Parathyroid adenoma (tissue), 2 donors: ENCODE results near the gene STK11IP.

ENCODE experiments used
- H2AFZ ChIP-seq: fragments of 300-600 bp; sonication (generic); one replicate; pipeline ENCODE4 v1.7.0; 2017; ENCODE audit warnings: antibody characterized with exemption, mild to moderate bottlenecking
- H3K27ac ChIP-seq: fragments of 300-600 bp; sonication (generic); one replicate; pipeline ENCODE4 v1.7.0; 2017
- H3K27me3 ChIP-seq: fragments of 300-600 bp; sonication (generic); one replicate; pipeline ENCODE4 v1.7.0; 2017; ENCODE audit warnings: low read length; ENCODE audit not compliant: control insufficient read depth, insufficient read depth
- H3K36me3 ChIP-seq: fragments of 300-600 bp; sonication (generic); one replicate; pipeline ENCODE4 v1.7.0; 2017; ENCODE audit warnings: low read length; ENCODE audit not compliant: control insufficient read depth, insufficient read depth
- H3K4me1 ChIP-seq: fragments of 300-600 bp; sonication (generic); one replicate; pipeline ENCODE4 v1.7.0; 2017; ENCODE audit warnings: control low read depth
- H3K4me2 ChIP-seq: fragments of 300-600 bp; sonication (generic); one replicate; pipeline ENCODE4 v1.7.0; 2017; ENCODE audit warnings: low read length
- H3K4me3 ChIP-seq: fragments of 300-600 bp; sonication (generic); one replicate; pipeline ENCODE4 v1.7.0; 2017; ENCODE audit warnings: low read depth, low read length
- H3K79me2 ChIP-seq: fragments of 300-600 bp; sonication (generic); one replicate; pipeline ENCODE4 v1.7.0; 2017; ENCODE audit warnings: control low read depth
- H3K9ac ChIP-seq: fragments of 300-600 bp; sonication (generic); one replicate; pipeline ENCODE4 v1.7.0; 2017; ENCODE audit warnings: mild to moderate bottlenecking
- H3K9me3 ChIP-seq: fragments of 300-600 bp; sonication (generic); one replicate; pipeline ENCODE4 v1.7.0; 2017; ENCODE audit warnings: low read length; ENCODE audit not compliant: control insufficient read depth
- TF ChIP-seq, protein P1 (sequence below): fragments of 300-600 bp; sonication (generic); IDR thresholded peaks from one replicate; pipeline ENCODE4 v1.7.0; 2017; ENCODE audit warnings: antibody characterized with exemption, mild to moderate bottlenecking
- donor health status: primary hyperparathyroidism.

STK11IP gene

DNA sequence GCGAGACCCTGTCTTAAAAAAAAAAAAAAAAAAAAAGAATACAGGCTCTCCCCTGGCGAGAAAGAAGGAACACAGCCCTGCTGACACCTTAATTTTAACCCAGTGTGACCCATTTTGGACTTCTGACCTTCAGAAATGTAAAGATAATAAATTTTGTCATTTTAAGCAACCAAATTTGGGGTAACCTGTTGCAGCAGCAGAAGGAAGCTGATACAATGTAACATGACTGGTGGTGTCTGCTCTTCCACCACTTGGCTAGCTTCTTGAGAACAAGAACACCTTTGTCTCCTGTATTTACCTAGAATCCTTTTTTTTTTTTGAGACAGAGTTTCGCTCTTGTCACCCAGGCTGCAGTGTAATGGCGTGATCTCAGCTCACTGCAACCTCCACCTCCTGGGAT is 6.6 kb upstream of the STK11IP start:
- TF ChIP-seq, protein P1, sequence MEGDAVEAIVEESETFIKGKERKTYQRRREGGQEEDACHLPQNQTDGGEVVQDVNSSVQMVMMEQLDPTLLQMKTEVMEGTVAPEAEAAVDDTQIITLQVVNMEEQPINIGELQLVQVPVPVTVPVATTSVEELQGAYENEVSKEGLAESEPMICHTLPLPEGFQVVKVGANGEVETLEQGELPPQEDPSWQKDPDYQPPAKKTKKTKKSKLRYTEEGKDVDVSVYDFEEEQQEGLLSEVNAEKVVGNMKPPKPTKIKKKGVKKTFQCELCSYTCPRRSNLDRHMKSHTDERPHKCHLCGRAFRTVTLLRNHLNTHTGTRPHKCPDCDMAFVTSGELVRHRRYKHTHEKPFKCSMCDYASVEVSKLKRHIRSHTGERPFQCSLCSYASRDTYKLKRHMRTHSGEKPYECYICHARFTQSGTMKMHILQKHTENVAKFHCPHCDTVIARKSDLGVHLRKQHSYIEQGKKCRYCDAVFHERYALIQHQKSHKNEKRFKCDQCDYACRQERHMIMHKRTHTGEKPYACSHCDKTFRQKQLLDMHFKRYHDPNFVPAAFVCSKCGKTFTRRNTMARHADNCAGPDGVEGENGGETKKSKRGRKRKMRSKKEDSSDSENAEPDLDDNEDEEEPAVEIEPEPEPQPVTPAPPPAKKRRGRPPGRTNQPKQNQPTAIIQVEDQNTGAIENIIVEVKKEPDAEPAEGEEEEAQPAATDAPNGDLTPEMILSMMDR, result no peak
- Histone ChIP-seq H3K4me2 (no peak overlapping the region), H3K27me3 (no peaks in the 10 kb centered on the region), H2AFZ (no peak overlapping the region), H3K4me3 (no peak overlapping the region), H3K27ac (no peak overlapping the region), H3K4me1 (no peaks in the 10 kb centered on the region), H3K9ac (no peak overlapping the region), H3K36me3 (no peaks in the 10 kb centered on the region), H3K79me2 (no peaks in the 10 kb centered on the region), H3K9me3 (no peaks in the 10 kb centered on the region)

DNA sequence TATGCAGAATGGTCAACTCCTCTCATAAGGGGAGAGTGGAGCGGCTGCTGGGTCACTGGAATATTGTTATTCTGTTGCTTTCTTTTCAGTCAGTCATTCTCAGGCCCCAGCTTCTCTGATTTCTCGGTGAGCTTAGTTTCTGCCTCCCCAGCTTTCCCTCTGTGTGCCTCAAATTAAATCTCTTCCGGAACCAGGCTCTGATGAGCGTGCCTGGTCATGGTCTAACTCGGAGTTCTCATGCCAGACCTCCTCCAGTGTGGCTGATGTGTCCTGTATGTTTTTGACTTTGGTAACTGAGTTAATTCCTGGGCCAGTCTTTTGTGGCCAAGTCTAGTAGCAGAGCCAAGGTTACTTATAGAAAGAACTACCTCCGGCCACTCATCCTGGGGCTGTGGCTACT is 4.9 kb upstream of the STK11IP start:
- Histone ChIP-seq H3K9me3 (no peaks in the 10 kb centered on the region), H3K27ac (no peak overlapping the region)

DNA sequence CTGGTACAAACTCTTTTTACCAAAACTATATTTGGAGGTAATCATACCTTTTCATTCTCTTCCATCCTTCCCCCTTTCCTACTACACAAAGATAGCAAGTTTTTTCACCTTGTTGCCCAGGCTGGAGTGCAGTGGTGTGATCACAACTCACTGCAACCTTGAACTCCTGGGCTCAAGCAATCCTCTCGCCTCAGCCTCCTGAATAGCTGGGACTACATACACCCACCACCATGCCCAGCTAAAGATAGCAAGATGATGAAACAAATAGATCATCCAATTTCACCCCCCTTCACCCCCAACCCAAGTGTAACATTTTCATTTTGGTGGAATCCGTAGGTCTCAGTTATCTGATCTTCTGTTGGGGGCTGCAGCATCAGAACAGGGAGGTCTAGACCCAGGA is 4.5 kb upstream of the STK11IP start:
- TF ChIP-seq, protein P1, result no peak
- Histone ChIP-seq H3K9ac (no peak overlapping the region), H2AFZ (no peak overlapping the region), H3K36me3 (no peaks in the 10 kb centered on the region), H3K4me3 (no peak overlapping the region), H3K27ac (no peak overlapping the region), H3K79me2 (no peaks in the 10 kb centered on the region), H3K4me1 (peaks cover 5% of the 10 kb centered on the region), H3K27me3 (no peaks in the 10 kb centered on the region), H3K4me2 (no peak overlapping the region), H3K9me3 (no peaks in the 10 kb centered on the region)

More for the DNA sequence above, 4.9 kb upstream of the STK11IP start:
- TF ChIP-seq, protein P1, result no peak
- Histone ChIP-seq H3K4me3 (no peak overlapping the region), H3K4me1 (peaks cover 5% of the 10 kb centered on the region), H3K4me2 (no peak overlapping the region), H3K36me3 (no peaks in the 10 kb centered on the region), H2AFZ (no peak overlapping the region), H3K79me2 (no peaks in the 10 kb centered on the region), H3K9ac (no peak overlapping the region), H3K27me3 (no peaks in the 10 kb centered on the region)

DNA sequence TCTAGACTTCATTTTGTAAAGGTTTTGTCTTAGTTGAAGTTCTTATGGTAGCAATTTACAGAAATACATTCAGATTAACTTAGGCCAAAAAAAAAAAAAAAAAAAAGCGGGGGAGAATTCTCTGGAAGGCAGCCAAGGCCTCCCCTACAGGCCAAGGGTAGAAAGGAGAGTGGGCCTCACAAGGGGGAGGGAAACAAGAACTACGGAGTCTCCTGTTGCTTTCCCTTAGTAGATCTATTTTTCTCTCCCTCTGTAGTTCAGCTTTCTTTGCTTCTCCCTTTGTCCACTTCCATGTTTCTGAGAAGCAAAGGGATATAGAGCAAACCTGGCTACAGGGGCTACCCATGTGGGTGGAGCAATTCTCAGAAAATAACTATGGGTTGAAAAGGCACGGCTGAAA is 2.4 kb upstream of the STK11IP start:
- Histone ChIP-seq H2AFZ (no peak overlapping the region), H3K79me2 (no peaks in the 10 kb centered on the region), H3K27ac (no peak overlapping the region), H3K9me3 (no peaks in the 10 kb centered on the region), H3K9ac (no peak overlapping the region), H3K36me3 (no peaks in the 10 kb centered on the region), H3K4me1 (peaks cover 10% of the 10 kb centered on the region), H3K4me3 (no peak overlapping the region), H3K4me2 (no peak overlapping the region), H3K27me3 (no peaks in the 10 kb centered on the region)
- TF ChIP-seq, protein P1, result no peak

DNA sequence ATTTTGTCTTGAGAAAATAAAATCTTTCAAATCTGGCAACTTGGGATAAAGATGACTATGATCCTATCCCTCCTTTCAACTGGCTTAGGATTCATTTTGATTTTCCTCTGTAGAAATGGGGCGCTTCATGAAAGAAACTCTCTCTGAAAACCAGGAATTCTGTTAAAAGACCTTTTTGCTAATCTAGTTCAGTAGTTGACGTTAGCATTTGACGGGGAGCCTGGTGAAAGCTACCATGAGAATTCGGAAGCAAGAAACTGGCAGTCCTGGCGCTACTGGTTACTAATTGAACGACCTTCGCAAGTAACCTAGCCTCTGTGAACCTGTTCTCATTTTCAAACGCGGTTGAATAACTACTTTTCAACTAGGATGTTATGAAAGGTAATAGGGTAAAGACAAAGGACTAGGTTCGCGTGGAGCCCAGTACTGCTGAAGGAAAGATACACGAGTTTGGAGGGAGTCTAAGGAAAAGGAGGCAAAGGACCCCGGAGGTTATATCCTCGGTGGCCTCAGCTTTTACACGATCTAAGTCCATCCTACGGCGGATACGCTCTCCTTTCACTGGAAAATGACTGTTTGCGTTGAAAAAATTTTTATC is 604 bp upstream of the STK11IP start:
- no peaks in the 10 kb centered on the region for H3K36me3 ChIP-seq
- peaks cover 10% of the 10 kb centered on the region for H3K4me1 ChIP-seq
- peak overlapping the region; percentile 94 for H3K4me2 ChIP-seq
- TF ChIP-seq, protein P1, result no peak
- no peaks in the 10 kb centered on the region for H3K79me2 ChIP-seq
- peak overlapping the region; percentile 83 for H2AFZ ChIP-seq
- H3K9ac ChIP-seq, result peak overlapping the region; percentile 47
- H3K27ac ChIP-seq, result peak overlapping the region; percentile 90
- H3K4me3 ChIP-seq, result peak overlapping the region; percentile 97
- H3K9me3 ChIP-seq, result no peaks in the 10 kb centered on the region
- no peaks in the 10 kb centered on the region for H3K27me3 ChIP-seq
